ENCODE data around the gene PALD1. TPM values are rescaled to one million over a fixed set of nuclear protein-coding genes. Genes with fewer than 3 reads are reported as not detected.

PALD1 gene
- polyA plus RNA-seq (2013, experiment 1 of 2; ENCODE audit: insufficient read length): 1.6 TPM
- polyA plus RNA-seq (2013, experiment 2 of 2; ENCODE audit: insufficient read length): 1.4 TPM

- peak; percentile 68 for DNase-seq
Measured at GRCh38 chr10:70478191-70479164, at the start of gene PALD1. Gene PALD1, plus strand, starts transcription at chr10:70478767. Its CDS starts 47,185 bp downstream, at chr10:70525952.

GRCh38 chr10:70430493-70431445, 47.8 kb upstream of the PALD1 start:
- no peak for DNase-seq

- DNase-seq: no peak
Measured at GRCh38 chr10:70432101-70432500, 46.5 kb upstream of the PALD1 start.

- no peak for DNase-seq
Measured at GRCh38 chr10:70432561-70433263, 45.9 kb upstream of the PALD1 start.

GRCh38 chr10:70433581-70434280, 44.8 kb upstream of the PALD1 start:
- peak; percentile 87 for DNase-seq

GRCh38 chr10:70435241-70436085, 43.1 kb upstream of the PALD1 start:
- no peak for DNase-seq

GRCh38 chr10:70437721-70438120, 40.8 kb upstream of the PALD1 start:
- DNase-seq: no peak

- DNase-seq: no peak
Measured at GRCh38 chr10:70440296-70441160, 38.0 kb upstream of the PALD1 start.

- DNase-seq: no peak
Measured at GRCh38 chr10:70441161-70441894, 37.2 kb upstream of the PALD1 start, which contains the start of gene NODAL. Gene NODAL, minus strand, starts transcription at chr10:70441681. Its CDS starts 14 bp downstream, at chr10:70441667.

GRCh38 chr10:70441895-70442309, 36.7 kb upstream of the PALD1 start:
- no peak for DNase-seq

- DNase-seq: no peak
Measured at GRCh38 chr10:70442332-70442988, 36.1 kb upstream of the PALD1 start.

- DNase-seq: no peak
Measured at GRCh38 chr10:70444744-70445143, 33.8 kb upstream of the PALD1 start.

GRCh38 chr10:70445718-70446657, 32.6 kb upstream of the PALD1 start:
- peak; percentile 34 for DNase-seq

- DNase-seq: no peak
Measured at GRCh38 chr10:70448236-70448635, 30.3 kb upstream of the PALD1 start.

GRCh38 chr10:70455213-70455630, 23.3 kb upstream of the PALD1 start:
- DNase-seq: no peak

GRCh38 chr10:70456164-70456563, 22.4 kb upstream of the PALD1 start:
- DNase-seq: no peak

GRCh38 chr10:70457759-70458305, 20.7 kb upstream of the PALD1 start:
- DNase-seq: no peak
